GM23338 (cell line): ENCODE measurements around the gene RASSF4.

Source experiments
- CREB1 ChIP-seq: fragments of 250-450 bp; sonication (Bioruptor Pico); IDR thresholded peaks from 2 replicates; pipeline ENCODE4 v1.5.0; 2020; ENCODE audit warnings: low read depth, mild to moderate bottlenecking, moderate library complexity
- EZH2 ChIP-seq: fragments of 200-600 bp; sonication (generic); IDR thresholded peaks from one replicate; pipeline ENCODE4 v1.8.0; 2017; ENCODE audit warnings: antibody characterized with exemption, mild to moderate bottlenecking, low read depth; ENCODE audit not compliant: unreplicated experiment
- EZH2phosphoT487 ChIP-seq: fragments of 200-600 bp; sonication (generic); IDR thresholded peaks from one replicate; pipeline ENCODE4 v1.8.1; 2018; ENCODE audit warnings: antibody characterized with exemption; ENCODE audit not compliant: unreplicated experiment
- JUNB ChIP-seq: IDR thresholded peaks from one replicate; pipeline ENCODE4 v1.6.1; 2016; ENCODE audit warnings: antibody characterized with exemption; ENCODE audit not compliant: unreplicated experiment
- NANOG ChIP-seq: IDR thresholded peaks from 2 replicates; pipeline ENCODE4 v1.6.1; 2016; ENCODE audit warnings: antibody characterized with exemption, borderline replicate concordance
- POLR2AphosphoS5 ChIP-seq: IDR thresholded peaks from 2 replicates; pipeline ENCODE4 v1.6.1; 2016; ENCODE audit warnings: antibody characterized with exemption, low read depth
- ZNF114 ChIP-seq: fragments of 250-450 bp; sonication (Bioruptor Pico); IDR thresholded peaks from 2 replicates; pipeline ENCODE4 v1.5.0; 2020; ENCODE audit warnings: mild to moderate bottlenecking, moderate library complexity
- ZNF331 ChIP-seq: fragments of 250-450 bp; sonication (Bioruptor Pico); IDR thresholded peaks from 2 replicates; pipeline ENCODE4 v1.5.0; 2020; ENCODE audit warnings: low read depth, mild to moderate bottlenecking, moderate library complexity
- TF ChIP-seq, protein P1 (sequence below), 2 experiments: fragments of 200-600 bp in 1 of 2; sonication (generic) in 1 of 2; conservative IDR thresholded peaks; 2 replicates each; pipeline versions ENCODE4 v1.5.1 to v1.6.1; 2016 to 2017; ENCODE audit warnings: antibody characterized with exemption in 2 of 2, low read depth in 2 of 2, mild to moderate bottlenecking in 2 of 2, moderate library complexity in 1 of 2
- TF ChIP-seq, protein P2 (sequence below): IDR thresholded peaks from one replicate; pipeline ENCODE4 v1.6.1; 2018; ENCODE audit warnings: antibody characterized with exemption; ENCODE audit not compliant: unreplicated experiment
- TF ChIP-seq, protein P3 (sequence below): fragments of 250-450 bp; sonication (Bioruptor Pico); IDR thresholded peaks from 2 replicates; pipeline ENCODE4 v1.5.0; 2020; ENCODE audit warnings: mild to moderate bottlenecking, moderate library complexity
- TF ChIP-seq, protein P4 (sequence below): IDR thresholded peaks from 2 replicates; pipeline ENCODE4 v1.6.1; 2016; ENCODE audit warnings: antibody characterized with exemption

DNA sequence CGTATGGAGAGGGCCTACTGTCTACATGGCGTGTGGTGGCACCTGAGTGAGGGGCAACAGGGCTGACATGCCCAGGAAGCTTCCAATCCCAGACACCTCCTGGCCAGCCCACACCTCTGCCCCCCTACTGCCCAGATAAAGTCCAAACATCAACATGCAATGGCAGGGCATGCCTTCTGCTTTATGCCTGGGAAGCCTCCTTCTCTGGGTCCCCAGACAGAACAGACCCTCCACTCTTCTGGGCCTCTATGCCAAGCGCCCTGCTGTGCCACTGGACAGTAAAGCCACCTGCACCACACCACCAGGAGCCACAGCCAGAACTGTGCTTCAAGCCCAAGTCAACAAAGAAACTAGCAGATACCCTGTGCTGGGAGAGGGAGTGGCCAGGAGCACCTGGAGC lies 36.0 kb upstream of the RASSF4 start:
- TF ChIP-seq, protein P1, sequence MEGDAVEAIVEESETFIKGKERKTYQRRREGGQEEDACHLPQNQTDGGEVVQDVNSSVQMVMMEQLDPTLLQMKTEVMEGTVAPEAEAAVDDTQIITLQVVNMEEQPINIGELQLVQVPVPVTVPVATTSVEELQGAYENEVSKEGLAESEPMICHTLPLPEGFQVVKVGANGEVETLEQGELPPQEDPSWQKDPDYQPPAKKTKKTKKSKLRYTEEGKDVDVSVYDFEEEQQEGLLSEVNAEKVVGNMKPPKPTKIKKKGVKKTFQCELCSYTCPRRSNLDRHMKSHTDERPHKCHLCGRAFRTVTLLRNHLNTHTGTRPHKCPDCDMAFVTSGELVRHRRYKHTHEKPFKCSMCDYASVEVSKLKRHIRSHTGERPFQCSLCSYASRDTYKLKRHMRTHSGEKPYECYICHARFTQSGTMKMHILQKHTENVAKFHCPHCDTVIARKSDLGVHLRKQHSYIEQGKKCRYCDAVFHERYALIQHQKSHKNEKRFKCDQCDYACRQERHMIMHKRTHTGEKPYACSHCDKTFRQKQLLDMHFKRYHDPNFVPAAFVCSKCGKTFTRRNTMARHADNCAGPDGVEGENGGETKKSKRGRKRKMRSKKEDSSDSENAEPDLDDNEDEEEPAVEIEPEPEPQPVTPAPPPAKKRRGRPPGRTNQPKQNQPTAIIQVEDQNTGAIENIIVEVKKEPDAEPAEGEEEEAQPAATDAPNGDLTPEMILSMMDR (conservative IDR thresholded peaks at IDR 0.05; ENCODE audit: low read depth in 2 of 2) = no peak
- no peak for TF ChIP-seq EZH2phosphoT487
- no peak for TF ChIP-seq EZH2
- no peak for TF ChIP-seq POLR2AphosphoS5
- no peak for TF ChIP-seq JUNB
- TF ChIP-seq, protein P2, sequence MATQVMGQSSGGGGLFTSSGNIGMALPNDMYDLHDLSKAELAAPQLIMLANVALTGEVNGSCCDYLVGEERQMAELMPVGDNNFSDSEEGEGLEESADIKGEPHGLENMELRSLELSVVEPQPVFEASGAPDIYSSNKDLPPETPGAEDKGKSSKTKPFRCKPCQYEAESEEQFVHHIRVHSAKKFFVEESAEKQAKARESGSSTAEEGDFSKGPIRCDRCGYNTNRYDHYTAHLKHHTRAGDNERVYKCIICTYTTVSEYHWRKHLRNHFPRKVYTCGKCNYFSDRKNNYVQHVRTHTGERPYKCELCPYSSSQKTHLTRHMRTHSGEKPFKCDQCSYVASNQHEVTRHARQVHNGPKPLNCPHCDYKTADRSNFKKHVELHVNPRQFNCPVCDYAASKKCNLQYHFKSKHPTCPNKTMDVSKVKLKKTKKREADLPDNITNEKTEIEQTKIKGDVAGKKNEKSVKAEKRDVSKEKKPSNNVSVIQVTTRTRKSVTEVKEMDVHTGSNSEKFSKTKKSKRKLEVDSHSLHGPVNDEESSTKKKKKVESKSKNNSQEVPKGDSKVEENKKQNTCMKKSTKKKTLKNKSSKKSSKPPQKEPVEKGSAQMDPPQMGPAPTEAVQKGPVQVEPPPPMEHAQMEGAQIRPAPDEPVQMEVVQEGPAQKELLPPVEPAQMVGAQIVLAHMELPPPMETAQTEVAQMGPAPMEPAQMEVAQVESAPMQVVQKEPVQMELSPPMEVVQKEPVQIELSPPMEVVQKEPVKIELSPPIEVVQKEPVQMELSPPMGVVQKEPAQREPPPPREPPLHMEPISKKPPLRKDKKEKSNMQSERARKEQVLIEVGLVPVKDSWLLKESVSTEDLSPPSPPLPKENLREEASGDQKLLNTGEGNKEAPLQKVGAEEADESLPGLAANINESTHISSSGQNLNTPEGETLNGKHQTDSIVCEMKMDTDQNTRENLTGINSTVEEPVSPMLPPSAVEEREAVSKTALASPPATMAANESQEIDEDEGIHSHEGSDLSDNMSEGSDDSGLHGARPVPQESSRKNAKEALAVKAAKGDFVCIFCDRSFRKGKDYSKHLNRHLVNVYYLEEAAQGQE = no peak
- no peak for TF ChIP-seq ZNF331 (CRISPR knock-in tag)
- TF ChIP-seq NANOG = no peak
- TF ChIP-seq CREB1 (CRISPR knock-in tag) = no peak
- TF ChIP-seq, protein P3, sequence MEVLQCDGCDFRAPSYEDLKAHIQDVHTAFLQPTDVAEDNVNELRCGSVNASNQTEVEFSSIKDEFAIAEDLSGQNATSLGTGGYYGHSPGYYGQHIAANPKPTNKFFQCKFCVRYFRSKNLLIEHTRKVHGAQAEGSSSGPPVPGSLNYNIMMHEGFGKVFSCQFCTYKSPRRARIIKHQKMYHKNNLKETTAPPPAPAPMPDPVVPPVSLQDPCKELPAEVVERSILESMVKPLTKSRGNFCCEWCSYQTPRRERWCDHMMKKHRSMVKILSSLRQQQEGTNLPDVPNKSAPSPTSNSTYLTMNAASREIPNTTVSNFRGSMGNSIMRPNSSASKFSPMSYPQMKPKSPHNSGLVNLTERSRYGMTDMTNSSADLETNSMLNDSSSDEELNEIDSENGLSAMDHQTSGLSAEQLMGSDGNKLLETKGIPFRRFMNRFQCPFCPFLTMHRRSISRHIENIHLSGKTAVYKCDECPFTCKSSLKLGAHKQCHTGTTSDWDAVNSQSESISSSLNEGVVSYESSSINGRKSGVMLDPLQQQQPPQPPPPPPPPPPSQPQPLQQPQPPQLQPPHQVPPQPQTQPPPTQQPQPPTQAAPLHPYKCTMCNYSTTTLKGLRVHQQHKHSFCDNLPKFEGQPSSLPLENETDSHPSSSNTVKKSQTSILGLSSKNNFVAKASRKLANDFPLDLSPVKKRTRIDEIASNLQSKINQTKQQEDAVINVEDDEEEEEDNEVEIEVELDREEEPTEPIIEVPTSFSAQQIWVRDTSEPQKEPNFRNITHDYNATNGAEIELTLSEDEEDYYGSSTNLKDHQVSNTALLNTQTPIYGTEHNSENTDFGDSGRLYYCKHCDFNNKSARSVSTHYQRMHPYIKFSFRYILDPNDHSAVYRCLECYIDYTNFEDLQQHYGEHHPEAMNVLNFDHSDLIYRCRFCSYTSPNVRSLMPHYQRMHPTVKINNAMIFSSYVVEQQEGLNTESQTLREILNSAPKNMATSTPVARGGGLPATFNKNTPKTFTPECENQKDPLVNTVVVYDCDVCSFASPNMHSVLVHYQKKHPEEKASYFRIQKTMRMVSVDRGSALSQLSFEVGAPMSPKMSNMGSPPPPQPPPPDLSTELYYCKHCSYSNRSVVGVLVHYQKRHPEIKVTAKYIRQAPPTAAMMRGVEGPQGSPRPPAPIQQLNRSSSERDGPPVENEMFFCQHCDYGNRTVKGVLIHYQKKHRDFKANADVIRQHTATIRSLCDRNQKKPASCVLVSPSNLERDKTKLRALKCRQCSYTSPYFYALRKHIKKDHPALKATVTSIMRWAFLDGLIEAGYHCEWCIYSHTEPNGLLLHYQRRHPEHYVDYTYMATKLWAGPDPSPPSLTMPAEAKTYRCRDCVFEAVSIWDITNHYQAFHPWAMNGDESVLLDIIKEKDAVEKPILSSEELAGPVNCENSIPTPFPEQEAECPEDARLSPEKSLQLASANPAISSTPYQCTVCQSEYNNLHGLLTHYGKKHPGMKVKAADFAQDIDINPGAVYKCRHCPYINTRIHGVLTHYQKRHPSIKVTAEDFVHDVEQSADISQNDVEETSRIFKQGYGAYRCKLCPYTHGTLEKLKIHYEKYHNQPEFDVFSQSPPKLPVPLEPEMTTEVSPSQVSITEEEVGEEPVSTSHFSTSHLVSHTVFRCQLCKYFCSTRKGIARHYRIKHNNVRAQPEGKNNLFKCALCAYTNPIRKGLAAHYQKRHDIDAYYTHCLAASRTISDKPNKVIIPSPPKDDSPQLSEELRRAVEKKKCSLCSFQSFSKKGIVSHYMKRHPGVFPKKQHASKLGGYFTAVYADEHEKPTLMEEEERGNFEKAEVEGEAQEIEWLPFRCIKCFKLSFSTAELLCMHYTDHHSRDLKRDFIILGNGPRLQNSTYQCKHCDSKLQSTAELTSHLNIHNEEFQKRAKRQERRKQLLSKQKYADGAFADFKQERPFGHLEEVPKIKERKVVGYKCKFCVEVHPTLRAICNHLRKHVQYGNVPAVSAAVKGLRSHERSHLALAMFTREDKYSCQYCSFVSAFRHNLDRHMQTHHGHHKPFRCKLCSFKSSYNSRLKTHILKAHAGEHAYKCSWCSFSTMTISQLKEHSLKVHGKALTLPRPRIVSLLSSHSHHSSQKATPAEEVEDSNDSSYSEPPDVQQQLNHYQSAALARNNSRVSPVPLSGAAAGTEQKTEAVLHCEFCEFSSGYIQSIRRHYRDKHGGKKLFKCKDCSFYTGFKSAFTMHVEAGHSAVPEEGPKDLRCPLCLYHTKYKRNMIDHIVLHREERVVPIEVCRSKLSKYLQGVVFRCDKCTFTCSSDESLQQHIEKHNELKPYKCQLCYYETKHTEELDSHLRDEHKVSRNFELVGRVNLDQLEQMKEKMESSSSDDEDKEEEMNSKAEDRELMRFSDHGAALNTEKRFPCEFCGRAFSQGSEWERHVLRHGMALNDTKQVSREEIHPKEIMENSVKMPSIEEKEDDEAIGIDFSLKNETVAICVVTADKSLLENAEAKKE (CRISPR knock-in tag) = no peak
- TF ChIP-seq ZNF114 (CRISPR knock-in tag) = no peak
- TF ChIP-seq, protein P4, sequence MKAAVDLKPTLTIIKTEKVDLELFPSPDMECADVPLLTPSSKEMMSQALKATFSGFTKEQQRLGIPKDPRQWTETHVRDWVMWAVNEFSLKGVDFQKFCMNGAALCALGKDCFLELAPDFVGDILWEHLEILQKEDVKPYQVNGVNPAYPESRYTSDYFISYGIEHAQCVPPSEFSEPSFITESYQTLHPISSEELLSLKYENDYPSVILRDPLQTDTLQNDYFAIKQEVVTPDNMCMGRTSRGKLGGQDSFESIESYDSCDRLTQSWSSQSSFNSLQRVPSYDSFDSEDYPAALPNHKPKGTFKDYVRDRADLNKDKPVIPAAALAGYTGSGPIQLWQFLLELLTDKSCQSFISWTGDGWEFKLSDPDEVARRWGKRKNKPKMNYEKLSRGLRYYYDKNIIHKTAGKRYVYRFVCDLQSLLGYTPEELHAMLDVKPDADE = no peak
